Right atrium auricular region (tissue), 2 donors: ENCODE data around the gene OLFM2. TPM values are rescaled to one million over a fixed set of nuclear protein-coding genes. Genes with fewer than 3 reads are reported as not detected.

Experiments used
- DNase-seq: peaks from one replicate; pipeline ENCODE4 v3.0.0-alpha.2; 2019; ENCODE audit warnings: low spot score
- H3K27ac ChIP-seq, 2 donors: fragments of 200-600 bp; sonication (generic); 1 replicate in 1 of 2; 2 replicates in 1 of 2; pipeline ENCODE4 v1.5.1; 2016 to 2019
- H3K27me3 ChIP-seq, 2 donors: fragments of 200-600 bp; sonication (generic); one replicate each; pipeline versions ENCODE4 v1.5.1 to v1.6.0; 2017 to 2019
- H3K36me3 ChIP-seq: fragments of 200-600 bp; sonication (generic); one replicate; pipeline ENCODE4 v1.5.1; 2016
- H3K4me1 ChIP-seq, 2 donors: fragments of 200-600 bp; sonication (generic); one replicate each; pipeline versions ENCODE4 v1.5.1 to v1.6.0; 2017 to 2019
- H3K4me3 ChIP-seq, 2 donors: fragments of 200-600 bp; sonication (generic); 1 replicate in 1 of 2; 2 replicates in 1 of 2; pipeline ENCODE4 v1.5.1; 2017 to 2019; ENCODE audit warnings: mild to moderate bottlenecking in 1 of 2, moderate library complexity in 1 of 2
- H3K9me3 ChIP-seq, 2 donors: fragments of 200-600 bp; sonication (generic); one replicate each; pipeline ENCODE4 v1.5.1; 2019
- total RNA-seq, 2 donors: library from RNA; depleted of rRNA; stranded (reverse); fragments of >200 nt; gene quantifications; one replicate each; pipeline ENCODE4 v1.1.0, GENCODE V29; 2016
- TF ChIP-seq, protein P1 (sequence below), 2 donors: fragments of 200-600 bp; sonication (generic); IDR thresholded peaks; one replicate each; pipeline ENCODE4 v1.5.1; 2019; ENCODE audit warnings: antibody characterized with exemption in 2 of 2

The OLFM2 gene
- total RNA-seq, 2 donors from 2014 or later = 1.4 to 3.5 TPM

- no peaks in the 10 kb centered on the region for H3K4me1 ChIP-seq
- DNase-seq = no peak
- H3K27ac ChIP-seq = no peak overlapping the region
- H3K4me3 ChIP-seq = no peak overlapping the region
- no peaks in the 10 kb centered on the region for H3K36me3 ChIP-seq
- no peaks in the 10 kb centered on the region for H3K27me3 ChIP-seq
- H3K9me3 ChIP-seq = no peaks in the 10 kb centered on the region
- TF ChIP-seq, protein P1, sequence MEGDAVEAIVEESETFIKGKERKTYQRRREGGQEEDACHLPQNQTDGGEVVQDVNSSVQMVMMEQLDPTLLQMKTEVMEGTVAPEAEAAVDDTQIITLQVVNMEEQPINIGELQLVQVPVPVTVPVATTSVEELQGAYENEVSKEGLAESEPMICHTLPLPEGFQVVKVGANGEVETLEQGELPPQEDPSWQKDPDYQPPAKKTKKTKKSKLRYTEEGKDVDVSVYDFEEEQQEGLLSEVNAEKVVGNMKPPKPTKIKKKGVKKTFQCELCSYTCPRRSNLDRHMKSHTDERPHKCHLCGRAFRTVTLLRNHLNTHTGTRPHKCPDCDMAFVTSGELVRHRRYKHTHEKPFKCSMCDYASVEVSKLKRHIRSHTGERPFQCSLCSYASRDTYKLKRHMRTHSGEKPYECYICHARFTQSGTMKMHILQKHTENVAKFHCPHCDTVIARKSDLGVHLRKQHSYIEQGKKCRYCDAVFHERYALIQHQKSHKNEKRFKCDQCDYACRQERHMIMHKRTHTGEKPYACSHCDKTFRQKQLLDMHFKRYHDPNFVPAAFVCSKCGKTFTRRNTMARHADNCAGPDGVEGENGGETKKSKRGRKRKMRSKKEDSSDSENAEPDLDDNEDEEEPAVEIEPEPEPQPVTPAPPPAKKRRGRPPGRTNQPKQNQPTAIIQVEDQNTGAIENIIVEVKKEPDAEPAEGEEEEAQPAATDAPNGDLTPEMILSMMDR (IDR thresholded peaks at IDR 0.05) = no peak
Measured at GRCh38 chr19:9863759-9864158, 72.6 kb downstream of the OLFM2 start.

- TF ChIP-seq, protein P1 (IDR thresholded peaks at IDR 0.05) = no peak
- Histone ChIP-seq H3K36me3 (no peaks in the 10 kb centered on the region), H3K9me3 (no peaks in the 10 kb centered on the region), H3K4me1 (no peaks in the 10 kb centered on the region), H3K27me3 (no peaks in the 10 kb centered on the region), H3K27ac (no peak overlapping the region), H3K4me3 (no peak overlapping the region)
- DNase-seq = no peak
Measured at GRCh38 chr19:9862938-9863337, 73.4 kb downstream of the OLFM2 start.

GRCh38 chr19:9861503-9861902 is 74.8 kb downstream of the OLFM2 start:
- Histone ChIP-seq H3K9me3 (no peaks in the 10 kb centered on the region), H3K27ac (no peak overlapping the region), H3K4me3 (no peak overlapping the region), H3K4me1 (no peaks in the 10 kb centered on the region), H3K36me3 (no peaks in the 10 kb centered on the region), H3K27me3 (no peaks in the 10 kb centered on the region)
- DNase-seq = no peak
- TF ChIP-seq, protein P1 (IDR thresholded peaks at IDR 0.05) = no peak

GRCh38 chr19:9860407-9860806 is 75.9 kb downstream of the OLFM2 start:
- no peaks in the 10 kb centered on the region for H3K4me1 ChIP-seq
- no peak overlapping the region for H3K4me3 ChIP-seq
- H3K27me3 ChIP-seq = no peaks in the 10 kb centered on the region
- H3K27ac ChIP-seq = no peak overlapping the region
- no peaks in the 10 kb centered on the region for H3K9me3 ChIP-seq
- no peak for DNase-seq
- no peaks in the 10 kb centered on the region for H3K36me3 ChIP-seq
- TF ChIP-seq, protein P1 (IDR thresholded peaks at IDR 0.05) = no peak

DNA sequence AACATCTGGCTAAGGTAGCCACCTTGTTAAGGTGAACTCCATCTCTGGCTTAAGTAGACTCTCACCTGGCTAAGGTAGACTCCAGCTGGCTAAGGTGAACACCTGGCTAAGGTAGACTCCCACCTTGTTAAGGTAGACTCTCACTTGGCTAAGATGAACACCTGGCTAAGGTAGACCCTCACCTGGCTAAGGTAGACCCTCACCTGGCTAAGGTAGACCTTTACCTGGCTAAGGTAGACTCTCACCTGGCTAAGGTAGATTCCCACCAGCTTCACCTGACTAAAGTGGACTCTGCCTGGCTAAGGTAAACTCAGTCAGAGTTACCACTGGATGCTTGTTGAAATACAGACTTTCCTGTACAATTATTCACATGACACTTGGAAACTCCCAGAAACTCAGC is 77.5 kb downstream of the OLFM2 start:
- TF ChIP-seq, protein P1 (IDR thresholded peaks at IDR 0.05) = no peak
- DNase-seq = no peak
- H3K4me1 ChIP-seq = no peaks in the 10 kb centered on the region
- no peak overlapping the region for H3K4me3 ChIP-seq
- H3K27ac ChIP-seq = no peak overlapping the region
- H3K27me3 ChIP-seq = no peaks in the 10 kb centered on the region
- H3K36me3 ChIP-seq = no peaks in the 10 kb centered on the region
- no peaks in the 10 kb centered on the region for H3K9me3 ChIP-seq

DNA sequence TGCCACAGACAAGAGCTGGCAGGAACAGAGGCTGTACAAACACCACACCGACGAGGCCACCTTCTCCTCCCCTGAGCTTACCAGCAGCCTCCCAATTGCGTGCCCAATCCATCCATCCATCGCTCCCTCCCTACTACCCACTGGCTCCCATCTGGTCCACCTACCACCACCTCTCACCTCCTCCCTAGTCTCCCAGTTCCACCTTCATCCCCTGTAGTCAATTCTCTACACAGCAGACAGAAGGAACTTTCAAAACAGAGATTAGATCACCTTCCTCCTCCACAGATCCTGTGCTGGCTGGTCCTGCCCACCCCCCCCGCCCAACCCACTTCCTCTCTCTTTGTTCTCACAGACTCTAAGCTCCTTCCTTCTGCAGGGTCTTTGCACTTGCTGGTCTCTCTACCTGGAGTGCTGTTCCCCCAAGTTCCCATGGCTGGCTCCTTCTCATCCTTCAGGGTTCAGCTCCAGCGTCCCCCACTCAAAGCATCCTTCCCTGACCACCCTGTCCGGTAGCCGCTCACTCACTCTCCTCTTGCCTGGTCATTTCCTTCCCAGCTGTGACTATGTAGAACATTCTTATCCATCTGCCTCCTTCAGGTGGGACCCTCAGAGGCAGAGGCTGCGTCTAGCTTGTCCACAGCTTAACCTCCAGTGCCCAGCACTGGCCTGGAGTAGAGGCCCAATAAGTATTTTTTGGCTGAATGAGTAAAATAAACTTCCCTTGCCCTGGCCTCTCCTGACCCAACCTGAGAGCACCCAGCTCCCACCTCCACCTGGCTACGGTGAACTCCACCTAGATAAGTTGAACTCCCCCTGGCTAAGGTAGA is 78.2 kb downstream of the OLFM2 start:
- no peak overlapping the region for H3K4me3 ChIP-seq
- no peaks in the 10 kb centered on the region for H3K9me3 ChIP-seq
- DNase-seq = no peak
- no peaks in the 10 kb centered on the region for H3K27me3 ChIP-seq
- H3K36me3 ChIP-seq = no peaks in the 10 kb centered on the region
- TF ChIP-seq, protein P1 (IDR thresholded peaks at IDR 0.05) = no peak
- no peaks in the 10 kb centered on the region for H3K4me1 ChIP-seq
- no peak overlapping the region for H3K27ac ChIP-seq
